DMS153 treated with DMSO at 0.1 percent for 48 hours (cell line): Measurements from ENCODE around the gene DKK1.

Experiments used
- DNase-seq: peaks from one replicate; lab custom pipeline; 2025; ENCODE audit not compliant: unreplicated experiment; lab: John Stamatoyannopoulos, UW

Gene DKK1

GRCh38 chr10:52316500-52316899 is 2.4 kb downstream of the DKK1 start:
- DNase-seq = no peak

GRCh38 chr10:52318136-52318701 is 4.1 kb downstream of the DKK1 start:
- no peak for DNase-seq

GRCh38 chr10:52318822-52319464 is 4.9 kb downstream of the DKK1 start:
- DNase-seq = no peak

GRCh38 chr10:52319926-52320325 is 5.8 kb downstream of the DKK1 start:
- DNase-seq = no peak

- no peak for DNase-seq
These were observed 8.2 kb downstream of the DKK1 start for GRCh38 chr10:52322323-52322722.

- no peak for DNase-seq
These were observed 8.9 kb downstream of the DKK1 start for GRCh38 chr10:52322936-52323335.

GRCh38 chr10:52326382-52326781 is 12.3 kb downstream of the DKK1 start:
- no peak for DNase-seq

- DNase-seq = no peak
These were observed 17.7 kb downstream of the DKK1 start for GRCh38 chr10:52331638-52332364.

GRCh38 chr10:52332815-52333214 is 18.7 kb downstream of the DKK1 start:
- DNase-seq = no peak

GRCh38 chr10:52334595-52334994 is 20.5 kb downstream of the DKK1 start:
- DNase-seq = no peak

- no peak for DNase-seq
These were observed 21.6 kb downstream of the DKK1 start for GRCh38 chr10:52335665-52336064.

GRCh38 chr10:52337225-52337624 is 23.1 kb downstream of the DKK1 start:
- no peak for DNase-seq

GRCh38 chr10:52343439-52343838 is 29.4 kb downstream of the DKK1 start:
- DNase-seq = no peak

GRCh38 chr10:52346394-52347326 is 32.6 kb downstream of the DKK1 start:
- no peak for DNase-seq

- DNase-seq = no peak
These were observed 33.2 kb downstream of the DKK1 start for GRCh38 chr10:52347327-52347667.

- DNase-seq = no peak
These were observed 34.0 kb downstream of the DKK1 start for GRCh38 chr10:52348037-52348564.

- DNase-seq = no peak
These were observed 37.8 kb downstream of the DKK1 start for GRCh38 chr10:52351914-52352330.

- no peak for DNase-seq
These were observed 39.1 kb downstream of the DKK1 start for GRCh38 chr10:52353205-52353604.

- DNase-seq = no peak
These were observed 39.9 kb downstream of the DKK1 start for GRCh38 chr10:52353960-52354394.

GRCh38 chr10:52357971-52358370 is 43.9 kb downstream of the DKK1 start:
- DNase-seq = no peak

GRCh38 chr10:52359441-52359840 is 45.4 kb downstream of the DKK1 start:
- no peak for DNase-seq
